Stimulated activated naive CD8-positive, alpha-beta T cell treated with anti-CD3 and anti-CD28 coated beads, Interleukin-15, Interleukin-2, amounts not matched to agents 100 U/mL and 50 U/mL, for 24 hours (primary cell): ENCODE data around the gene PFDN1.

ENCODE experiments used
- ATAC-seq: fragments of 150-1000 bp; cut with Tn5 transposase; one replicate; pipeline ENCODE4 v1.10.0; 2021
- DNase-seq: peaks from one replicate; pipeline ENCODE4 v3.0.0; 2021

Gene PFDN1

DNA sequence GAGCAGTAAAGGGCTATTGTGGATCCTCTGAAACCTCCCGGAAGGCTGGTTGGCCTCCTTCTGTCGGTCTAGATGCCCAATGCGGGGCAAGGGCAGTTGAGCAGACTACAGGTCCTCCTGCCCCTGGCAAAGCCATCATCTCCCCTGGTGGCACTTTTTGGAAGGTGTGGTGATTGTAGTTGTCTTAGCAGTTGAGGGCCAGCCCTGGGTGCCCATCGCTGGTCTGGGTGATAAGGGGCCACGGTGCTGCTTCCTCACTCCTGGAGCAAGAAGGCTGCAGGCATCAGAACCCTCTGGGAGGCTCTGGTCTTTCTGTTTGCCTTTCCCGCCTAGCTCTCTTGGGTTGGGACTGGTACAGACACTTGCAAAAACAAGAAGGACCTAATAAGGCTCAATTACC, 64.1 kb downstream of the PFDN1 start:
- ATAC-seq (no peak), DNase-seq (no peak)

DNA sequence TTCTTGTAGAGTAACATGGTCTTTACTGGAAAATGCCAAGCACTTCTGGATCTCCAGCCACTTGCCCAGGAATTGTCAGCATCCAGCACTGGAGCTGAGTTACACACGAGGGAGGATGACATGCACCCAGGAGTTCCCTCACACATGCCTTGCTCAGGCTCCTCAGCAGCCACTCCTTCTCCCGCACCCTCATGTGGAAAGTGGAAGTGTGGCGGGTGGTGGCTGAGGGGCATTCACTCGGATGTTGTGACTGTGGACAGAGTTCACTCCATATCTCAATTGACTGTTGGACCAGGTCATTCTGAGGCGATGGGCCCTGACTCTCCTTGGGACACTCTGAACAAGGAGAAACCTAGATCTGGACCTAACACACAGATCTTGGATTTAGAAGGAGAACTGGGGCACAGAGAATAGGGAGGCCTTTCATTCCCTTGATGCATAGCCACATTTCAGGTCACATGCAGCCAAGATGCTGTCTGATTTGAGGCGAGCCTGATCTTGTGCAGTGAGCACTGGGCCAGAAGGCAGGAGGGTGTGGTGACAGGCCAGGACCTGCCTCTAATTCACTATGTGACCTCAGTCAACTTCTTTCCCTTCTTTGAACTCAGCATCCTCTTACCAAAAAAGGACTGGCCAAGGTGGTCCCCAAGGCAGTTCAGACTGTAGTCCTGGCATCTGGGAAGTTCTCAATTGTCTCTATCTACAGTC, 65.9 kb downstream of the PFDN1 start:
- DNase-seq = no peak
- ATAC-seq = no peak

- no peak for DNase-seq
- ATAC-seq = no peak
These were observed 66.9 kb downstream of the PFDN1 start for GRCh38 chr5:140235791-140236551.

GRCh38 chr5:140234377-140234989, 68.4 kb downstream of the PFDN1 start:
- no peak for DNase-seq
- peak; percentile 40 for ATAC-seq

DNA sequence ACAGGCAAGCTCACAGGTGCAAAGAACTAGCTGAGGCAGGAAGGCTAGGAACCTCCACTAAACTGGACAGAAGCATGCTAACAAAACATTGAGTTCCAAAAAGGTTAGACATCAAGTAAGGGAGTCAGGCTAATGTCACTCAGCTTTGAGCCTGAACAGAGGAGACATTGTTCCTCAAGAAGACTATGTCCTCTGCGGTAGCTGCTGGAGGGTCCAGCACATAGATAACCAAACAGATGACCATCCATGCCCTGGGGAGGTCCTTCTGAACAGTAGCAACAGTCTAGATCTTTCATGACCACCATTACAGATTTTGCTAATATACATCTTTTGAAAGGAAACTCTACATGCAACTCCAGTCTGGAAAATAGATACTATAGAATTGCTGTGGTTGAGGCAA, 70.2 kb downstream of the PFDN1 start:
- no peak for ATAC-seq
- DNase-seq = no peak

- DNase-seq (no peak), ATAC-seq (no peak)
These were observed 72.5 kb downstream of the PFDN1 start for GRCh38 chr5:140230373-140230772.

DNA sequence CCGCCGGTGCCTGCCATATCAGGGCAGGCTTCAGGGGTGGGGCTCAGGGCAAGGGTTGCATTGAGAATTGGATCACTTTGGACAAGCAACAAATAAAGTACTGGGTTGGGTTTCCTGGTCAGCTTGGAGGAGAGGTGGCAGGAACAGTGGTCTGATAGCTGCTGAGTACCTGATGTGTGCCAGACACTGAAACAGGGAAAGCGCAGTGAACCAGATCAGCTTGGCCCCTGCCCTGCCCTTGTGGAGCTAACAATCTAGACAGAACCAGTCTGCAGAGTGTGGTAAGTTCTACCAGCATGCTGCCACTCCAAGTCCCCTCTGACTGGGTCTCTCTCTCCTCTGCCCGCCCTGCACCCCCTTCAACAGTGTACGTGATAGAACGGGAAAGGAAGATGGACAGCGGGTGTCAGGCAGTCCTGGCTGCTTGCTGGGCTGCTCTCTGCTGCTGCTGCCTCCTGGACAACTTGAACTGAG, 74.5 kb downstream of the PFDN1 start:
- no peak for ATAC-seq
- DNase-seq = no peak

DNA sequence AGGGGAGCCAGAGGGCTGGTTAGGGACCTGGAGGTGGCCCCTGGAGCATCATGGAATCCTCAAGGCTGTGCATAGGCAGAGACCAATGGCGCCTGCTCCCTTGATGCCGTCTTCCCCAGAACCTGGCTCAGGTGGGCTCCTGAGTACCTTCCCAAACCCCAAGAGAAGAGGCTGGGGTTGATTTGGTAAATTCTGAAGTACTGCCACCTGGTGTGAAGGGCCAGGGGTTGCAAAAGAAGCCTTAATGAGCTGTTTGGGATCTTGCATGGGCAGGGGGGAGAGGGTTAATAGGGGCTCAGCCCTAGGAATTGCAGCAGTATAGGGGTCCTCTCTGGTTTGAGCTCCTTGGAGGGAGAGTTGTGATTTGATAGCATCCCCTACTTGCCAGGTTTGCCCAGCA, 75.9 kb downstream of the PFDN1 start:
- DNase-seq = no peak
- no peak for ATAC-seq

- DNase-seq = no peak
- ATAC-seq = no peak
These were observed 77.5 kb downstream of the PFDN1 start for GRCh38 chr5:140225396-140225795.

- DNase-seq = no peak
- no peak for ATAC-seq
These were observed 78.2 kb downstream of the PFDN1 start for GRCh38 chr5:140224658-140225057.

DNA sequence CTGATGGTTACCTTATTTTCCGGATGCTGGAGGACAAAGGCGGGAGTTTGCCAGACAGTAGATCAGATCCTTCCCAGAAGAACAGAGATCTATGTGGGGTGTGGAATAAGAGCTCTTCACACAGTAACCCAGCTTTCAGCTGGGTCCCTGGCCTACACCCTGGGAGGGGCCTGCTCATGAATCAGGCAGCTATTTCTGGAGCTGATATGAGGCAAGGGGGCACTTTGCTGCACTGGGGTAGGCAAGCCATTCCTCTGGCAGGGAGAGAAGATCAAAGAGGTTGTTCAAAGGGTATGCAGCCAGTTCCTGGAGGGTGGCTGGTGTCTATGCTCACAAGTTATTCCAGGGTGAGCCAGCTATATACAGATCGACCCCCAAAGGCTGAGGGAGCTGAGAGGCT, 79.3 kb downstream of the PFDN1 start:
- no peak for ATAC-seq
- DNase-seq = no peak

DNA sequence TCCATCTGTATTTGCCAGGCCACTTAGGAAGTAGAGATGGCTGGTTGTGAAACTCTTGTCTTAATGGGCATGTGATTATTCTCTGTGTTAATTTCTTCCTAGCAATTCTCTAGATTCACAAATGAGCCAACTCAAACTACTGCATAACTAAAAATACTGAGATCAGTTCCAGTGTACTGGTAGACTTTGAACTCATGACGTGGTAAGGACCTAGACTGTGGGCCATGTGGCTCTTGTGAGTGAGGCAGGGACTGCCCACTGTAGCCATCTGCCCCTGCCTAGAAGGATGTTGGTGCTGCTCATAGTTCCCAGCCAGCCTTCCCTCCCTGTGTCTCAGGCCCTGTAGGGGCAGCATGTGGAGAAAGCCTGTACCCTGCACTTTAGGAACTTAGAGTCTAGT, 80.5 kb downstream of the PFDN1 start:
- DNase-seq (no peak), ATAC-seq (no peak)

GRCh38 chr5:140221697-140222223, 81.1 kb downstream of the PFDN1 start:
- ATAC-seq = peak; percentile 67
- DNase-seq = no peak

- DNase-seq (no peak), ATAC-seq (no peak)
These were observed 82.2 kb downstream of the PFDN1 start for GRCh38 chr5:140220698-140221064.

DNA sequence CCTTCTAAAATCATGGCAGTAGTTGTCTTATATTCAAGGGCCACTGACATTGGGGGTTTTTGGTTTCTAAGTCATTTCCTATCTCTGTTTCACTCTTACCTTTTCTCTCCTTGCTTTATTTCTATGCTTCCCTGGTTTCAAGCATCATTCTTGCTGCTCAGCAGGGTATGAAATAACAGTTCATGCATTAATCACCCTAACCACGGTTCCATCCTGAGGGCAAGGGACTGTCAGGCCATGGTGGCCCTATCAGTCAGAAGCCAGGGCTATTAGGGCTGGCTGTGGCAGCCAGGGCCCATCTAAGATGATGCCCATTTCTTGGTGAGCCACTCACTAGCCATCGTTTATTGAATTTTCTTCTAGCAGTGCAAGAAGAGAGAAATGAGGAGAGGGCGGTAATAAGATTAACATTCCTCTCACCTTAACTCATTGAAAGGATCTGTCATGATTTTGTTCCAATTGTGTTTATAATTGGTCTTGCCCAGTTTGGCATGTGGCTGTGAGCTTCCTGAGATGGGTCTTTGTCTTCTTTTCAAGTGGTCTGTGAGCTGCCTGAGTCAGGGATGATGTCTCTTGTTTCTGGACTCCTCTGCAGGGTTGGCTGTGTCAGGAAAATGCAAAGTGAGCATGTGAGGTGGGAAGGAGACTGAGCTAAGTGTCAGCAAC, 82.7 kb downstream of the PFDN1 start:
- DNase-seq (peak; percentile 20), ATAC-seq (peak; percentile 72)

DNA sequence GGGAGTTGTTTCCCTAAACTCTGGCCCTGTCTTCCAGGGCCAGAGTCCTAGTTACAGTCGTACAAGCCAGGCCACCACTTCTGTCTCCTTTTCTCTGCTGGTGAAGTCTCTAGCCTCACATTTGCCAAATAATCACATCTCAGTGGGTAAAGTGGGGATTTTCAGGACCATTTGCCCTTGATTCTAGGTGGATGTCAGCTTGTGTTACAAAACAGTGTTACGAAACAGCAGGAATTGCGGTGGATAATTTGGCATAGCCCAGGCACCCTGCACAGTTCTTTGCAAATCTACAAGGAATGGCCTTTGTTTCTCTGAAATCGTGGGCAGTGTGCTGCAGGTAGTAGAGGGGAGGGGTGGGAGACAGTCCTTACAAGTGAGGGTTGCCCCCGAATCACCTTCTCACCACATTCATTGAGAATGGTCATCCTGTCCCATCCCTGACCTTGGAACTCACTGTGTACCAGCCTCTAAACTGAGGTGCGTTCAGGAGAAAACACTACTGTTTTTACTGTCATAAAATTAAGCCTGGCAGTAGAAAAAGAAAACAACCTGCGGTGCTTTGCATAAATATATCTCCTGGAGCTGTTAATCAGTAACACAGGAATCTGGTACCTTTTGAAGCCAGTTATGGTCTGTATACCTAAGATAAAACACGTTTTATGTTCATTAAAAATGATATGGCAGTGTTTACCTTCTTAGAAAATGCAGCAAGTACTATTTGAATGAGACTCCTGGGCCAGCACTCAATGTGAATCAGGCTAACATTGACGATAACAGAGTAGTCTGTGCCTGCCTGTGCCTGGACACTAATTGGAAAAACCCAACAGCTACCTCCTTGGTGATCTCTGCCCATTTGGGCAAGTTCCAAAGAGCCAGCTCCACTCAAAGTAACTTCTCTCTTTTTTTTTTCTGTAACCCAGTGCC, 83.6 kb downstream of the PFDN1 start:
- ATAC-seq = no peak

GRCh38 chr5:140217299-140218026, 85.4 kb downstream of the PFDN1 start:
- no peak for DNase-seq
- ATAC-seq = no peak

More for the DNA sequence above, 83.6 kb downstream of the PFDN1 start:
- no peak for DNase-seq

DNA sequence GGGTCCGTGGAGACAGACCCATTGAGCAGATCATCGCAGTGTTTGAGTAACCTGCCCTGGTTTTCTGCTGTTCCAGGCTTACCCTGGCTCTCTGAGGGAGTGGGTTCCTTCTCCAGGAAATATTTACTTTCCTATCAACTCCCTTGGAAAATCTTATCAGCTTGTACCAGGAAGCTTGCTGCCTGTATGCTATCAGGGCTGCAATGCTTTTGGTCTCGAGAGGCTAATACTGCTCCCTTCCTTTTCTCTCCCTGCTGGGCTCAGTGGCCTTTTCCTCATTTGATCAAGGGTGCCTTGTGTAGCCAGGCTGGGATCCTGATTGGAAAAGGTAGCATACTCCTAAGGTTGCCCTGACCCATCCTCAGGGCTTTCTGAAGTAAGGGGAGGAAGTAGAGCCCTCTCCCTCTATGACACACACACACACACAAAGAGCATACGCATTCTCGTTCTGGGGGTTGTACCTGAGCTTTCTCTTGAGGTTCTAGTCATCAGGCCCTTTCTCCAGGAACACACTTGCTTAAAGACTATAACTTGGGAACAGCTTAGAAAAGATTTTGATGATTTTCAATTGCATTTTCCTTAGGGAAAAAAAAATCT, 86.3 kb downstream of the PFDN1 start:
- ATAC-seq (no peak), DNase-seq (no peak)

- no peak for ATAC-seq
- no peak for DNase-seq
These were observed 87.6 kb downstream of the PFDN1 start for GRCh38 chr5:140215276-140215675.

DNA sequence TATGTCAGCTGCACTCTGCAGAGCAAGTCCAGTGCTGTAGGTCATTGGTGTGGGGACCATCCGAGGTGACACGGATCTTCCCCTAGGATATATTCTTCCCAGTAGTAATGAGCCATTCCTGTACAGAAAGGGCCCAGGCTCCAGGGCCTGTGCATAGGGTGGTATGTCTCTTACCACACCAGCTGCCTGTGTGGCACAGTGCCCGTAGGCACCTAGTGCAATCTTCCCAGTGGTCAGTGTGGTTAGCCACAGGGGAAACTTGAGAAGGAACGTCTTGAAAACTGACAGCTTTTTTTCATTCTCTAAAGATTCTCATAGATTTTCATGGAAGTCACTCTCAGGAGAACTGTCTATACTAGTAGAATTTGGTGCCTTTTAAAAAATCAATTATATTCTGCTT, 88.1 kb downstream of the PFDN1 start:
- peak; percentile 14 for DNase-seq
- no peak for ATAC-seq
